Breast epithelium (tissue), 3 donors: ENCODE data around the gene ADGRV1.

Source experiments
- POLR2AphosphoS5 ChIP-seq, 3 donors: sonication (generic); formaldehyde crosslinking; IDR thresholded peaks; one replicate each; pipeline ENCODE4 v1.6.1; 2017; ENCODE audit warnings: antibody characterized with exemption in 3 of 3
- TF ChIP-seq, protein P1 (sequence below), 3 donors: fragments of 450-650 bp; IDR thresholded peaks; one replicate each; pipeline ENCODE4 v1.5.1; 2016 to 2017; ENCODE audit warnings: antibody characterized with exemption in 3 of 3, mild to moderate bottlenecking in 3 of 3, moderate library complexity in 3 of 3

DNA sequence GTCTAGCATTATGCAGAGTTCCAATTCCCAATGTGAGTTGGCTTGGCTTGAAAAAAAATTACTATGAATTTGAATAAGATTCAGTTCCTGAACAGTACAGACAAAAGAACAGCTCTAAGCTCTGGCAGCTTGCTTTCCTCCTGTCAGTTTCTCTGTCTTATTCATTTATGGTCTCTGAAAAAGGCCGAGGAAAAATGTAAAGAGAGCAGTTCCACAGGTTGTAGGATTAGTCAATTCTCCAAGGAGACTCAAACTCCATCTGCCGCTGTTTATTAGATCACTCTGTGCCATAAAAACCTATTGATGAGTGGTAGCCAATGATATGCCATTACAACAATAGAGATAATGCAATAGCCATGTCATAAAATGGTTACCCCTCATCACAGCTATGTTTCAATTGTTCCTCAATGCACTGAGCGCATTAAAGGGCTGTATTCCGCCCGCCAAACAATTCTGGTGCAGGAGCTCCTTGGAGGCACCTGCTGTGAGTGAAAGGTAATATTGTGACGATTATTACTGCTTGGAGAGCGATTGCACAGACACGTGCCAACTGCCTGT lies 636.3 kb downstream of the ADGRV1 start:
- TF ChIP-seq, protein P1, sequence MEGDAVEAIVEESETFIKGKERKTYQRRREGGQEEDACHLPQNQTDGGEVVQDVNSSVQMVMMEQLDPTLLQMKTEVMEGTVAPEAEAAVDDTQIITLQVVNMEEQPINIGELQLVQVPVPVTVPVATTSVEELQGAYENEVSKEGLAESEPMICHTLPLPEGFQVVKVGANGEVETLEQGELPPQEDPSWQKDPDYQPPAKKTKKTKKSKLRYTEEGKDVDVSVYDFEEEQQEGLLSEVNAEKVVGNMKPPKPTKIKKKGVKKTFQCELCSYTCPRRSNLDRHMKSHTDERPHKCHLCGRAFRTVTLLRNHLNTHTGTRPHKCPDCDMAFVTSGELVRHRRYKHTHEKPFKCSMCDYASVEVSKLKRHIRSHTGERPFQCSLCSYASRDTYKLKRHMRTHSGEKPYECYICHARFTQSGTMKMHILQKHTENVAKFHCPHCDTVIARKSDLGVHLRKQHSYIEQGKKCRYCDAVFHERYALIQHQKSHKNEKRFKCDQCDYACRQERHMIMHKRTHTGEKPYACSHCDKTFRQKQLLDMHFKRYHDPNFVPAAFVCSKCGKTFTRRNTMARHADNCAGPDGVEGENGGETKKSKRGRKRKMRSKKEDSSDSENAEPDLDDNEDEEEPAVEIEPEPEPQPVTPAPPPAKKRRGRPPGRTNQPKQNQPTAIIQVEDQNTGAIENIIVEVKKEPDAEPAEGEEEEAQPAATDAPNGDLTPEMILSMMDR (IDR thresholded peaks at IDR 0.05), result no peak
- no peak for TF ChIP-seq POLR2AphosphoS5 (IDR thresholded peaks at IDR 0.05)
